Dermis microvascular lymphatic vessel endothelial cell (primary cell): Measurements from ENCODE around the gene PCDHB11. TPM values are rescaled to one million over a fixed set of nuclear protein-coding genes. Genes with fewer than 3 reads are reported as not detected.
"Not testable (repeated sequence)": the region's sequence is repeated elsewhere in the genome, so short reads cannot be mapped to it uniquely, and the experiment has no call there.

ENCODE experiments used
- DNase-seq, 2 donors: peaks; one replicate each; pipeline versions ENCODE4 v3.0.0 to v3.0.0-alpha.2; 2010; ENCODE audit warnings: low read depth in 2 of 2
- total RNA-seq: library from RNA; depleted of rRNA; stranded (reverse); fragments of >200 nt; gene quantifications from 2 replicates; pipeline ENCODE4 v1.2.1, GENCODE V29; 2014

Gene PCDHB11
- total RNA-seq, 1 donor from 2014 or later = 0.13 TPM

- no peak for DNase-seq
Observed at GRCh38 chr5:141236516-141237313, 37.3 kb downstream of the PCDHB11 start.

GRCh38 chr5:141241496-141241895, 42.1 kb downstream of the PCDHB11 start:
- no peak for DNase-seq

- peak in 1 of 2 donors; percentile 8 for DNase-seq
Observed at GRCh38 chr5:141245250-141245717, 45.9 kb downstream of the PCDHB11 start, which contains the start of gene PCDHB15. Gene PCDHB15, plus strand, starts transcription at chr5:141245395. Its CDS starts 184 bp downstream, at chr5:141245579.

GRCh38 chr5:141246971-141247370, 47.5 kb downstream of the PCDHB11 start:
- not testable (repeated sequence) for DNase-seq

GRCh38 chr5:141247434-141247833, 48.0 kb downstream of the PCDHB11 start:
- not testable (repeated sequence) for DNase-seq

GRCh38 chr5:141250576-141250975, 51.1 kb downstream of the PCDHB11 start:
- DNase-seq = no peak

Other genes starting within 250 kb of the PCDHB11 start
- gene PCDHAC2, start 233.2 kb upstream of the PCDHB11 start, total RNA-seq = 0.13 TPM in 2 replicates
- gene PCDHB1, start 148.3 kb upstream of the PCDHB11 start, total RNA-seq = not detected in 2 replicates
- 0.39 and 1.3 TPM in 2 replicates for gene PCDHB2, start 105.0 kb upstream of the PCDHB11 start, total RNA-seq
- gene PCDHB3, start 99.2 kb upstream of the PCDHB11 start, total RNA-seq = 0.26 and 1.1 TPM in 2 replicates
- gene PCDHB4, start 77.8 kb upstream of the PCDHB11 start, total RNA-seq = under 0.01 and 0.13 TPM in 2 replicates
- gene PCDHB5, start 64.4 kb upstream of the PCDHB11 start, total RNA-seq = 0.51 and 1.4 TPM in 2 replicates
- gene PCDHB6, start 49.6 kb upstream of the PCDHB11 start, total RNA-seq = under 0.01 and 0.13 TPM in 2 replicates
- gene PCDHB7, start 27.0 kb upstream of the PCDHB11 start, total RNA-seq = 0.26 and 1.4 TPM in 2 replicates
- gene PCDHB8, start 21.8 kb upstream of the PCDHB11 start, total RNA-seq = 0.38 and 0.51 TPM in 2 replicates
- gene PCDHB16, start 17.2 kb upstream of the PCDHB11 start, total RNA-seq = 0.13 and 0.76 TPM in 2 replicates
- gene PCDHB9, start 12.5 kb upstream of the PCDHB11 start, total RNA-seq = 0.13 and 0.25 TPM in 2 replicates
- gene PCDHB10, start 7.3 kb upstream of the PCDHB11 start, total RNA-seq = 0.39 and 1.0 TPM in 2 replicates
- gene PCDHB12, start 9.1 kb downstream of the PCDHB11 start, total RNA-seq = 0.26 and 0.76 TPM in 2 replicates
- 0.51 and 1.9 TPM in 2 replicates for gene PCDHB13, start 14.3 kb downstream of the PCDHB11 start, total RNA-seq
- gene PCDHB14, start 23.7 kb downstream of the PCDHB11 start, total RNA-seq = 0.51 and 1.3 TPM in 2 replicates
- gene PCDHB15, start 45.8 kb downstream of the PCDHB11 start, total RNA-seq = 0.26 and 0.76 TPM in 2 replicates
- under 0.01 and 0.13 TPM in 2 replicates for gene SLC25A2, start 104.4 kb downstream of the PCDHB11 start, total RNA-seq
- 51.2 and 51.5 TPM in 2 replicates for gene TAF7, start 121.2 kb downstream of the PCDHB11 start, total RNA-seq
- gene PCDHGA1, start 130.9 kb downstream of the PCDHB11 start, total RNA-seq = 0.26 and 0.51 TPM in 2 replicates
- 0.39 and 1.1 TPM in 2 replicates for gene PCDHGA2, start 139.1 kb downstream of the PCDHB11 start, total RNA-seq
- 0.13 and 0.63 TPM in 2 replicates for gene PCDHGA3, start 144.2 kb downstream of the PCDHB11 start, total RNA-seq
- gene PCDHGB1, start 150.5 kb downstream of the PCDHB11 start, total RNA-seq = 0.39 and 1.1 TPM in 2 replicates
- 0.90 and 2.1 TPM in 2 replicates for gene PCDHGA4, start 155.4 kb downstream of the PCDHB11 start, total RNA-seq
- 0.64 and 1.9 TPM in 2 replicates for gene PCDHGB2, start 160.4 kb downstream of the PCDHB11 start, total RNA-seq
- gene PCDHGA5, start 164.5 kb downstream of the PCDHB11 start, total RNA-seq = 0.26 and 0.63 TPM in 2 replicates
- 1.9 and 3.8 TPM in 2 replicates for gene PCDHGB3, start 170.6 kb downstream of the PCDHB11 start, total RNA-seq
- 1.2 and 2.4 TPM in 2 replicates for gene PCDHGA6, start 174.3 kb downstream of the PCDHB11 start, total RNA-seq
- 0.64 and 1.5 TPM in 2 replicates for gene PCDHGA7, start 183.1 kb downstream of the PCDHB11 start, total RNA-seq
- gene PCDHGB4, start 188.1 kb downstream of the PCDHB11 start, total RNA-seq = 6.4 and 10.6 TPM in 2 replicates
- 0.64 and 1.1 TPM in 2 replicates for gene PCDHGA8, start 193.0 kb downstream of the PCDHB11 start, total RNA-seq
- 6.4 and 9.7 TPM in 2 replicates for gene PCDHGB5, start 198.3 kb downstream of the PCDHB11 start, total RNA-seq
- 1.4 and 2.4 TPM in 2 replicates for gene PCDHGA9, start 203.2 kb downstream of the PCDHB11 start, total RNA-seq
- 1.5 and 2.7 TPM in 2 replicates for gene PCDHGB6, start 208.4 kb downstream of the PCDHB11 start, total RNA-seq
- 3.0 and 6.2 TPM in 2 replicates for gene PCDHGA10, start 213.4 kb downstream of the PCDHB11 start, total RNA-seq
- gene PCDHGB7, start 218.1 kb downstream of the PCDHB11 start, total RNA-seq = 3.7 and 8.2 TPM in 2 replicates
- gene PCDHGA11, start 221.4 kb downstream of the PCDHB11 start, total RNA-seq = 4.0 and 5.4 TPM in 2 replicates
- gene PCDHGA12, start 230.9 kb downstream of the PCDHB11 start, total RNA-seq = 3.5 and 3.9 TPM in 2 replicates